HepG2 (cell line): ENCODE results near the gene SH3BP5. TPM values are rescaled to one million over a fixed set of nuclear protein-coding genes. Genes with fewer than 3 reads are reported as not detected.

Experiments used
- ATAC-seq: fragments of 200-7000 bp; cut with Tn5 transposase; 3 replicates; pipeline ENCODE4 v1.9.1; 2020; ENCODE audit warnings: mild to moderate bottlenecking, moderate library complexity
- BruUV-seq: library from RNA; stranded (reverse); fragments of 400-500 nt; replicated peaks from 2 replicates; lab custom pipeline; 2021; lab: Mats Ljungman, UMichigan
- CTCF ChIA-PET: fragments of 300-600 bp; formaldehyde crosslinking; extraction: SDS; loops from one replicate; lab custom pipeline; 2021; ENCODE audit warnings: low total read pairs, inconsistent platforms, low intra/inter-chr PET ratio; lab: Yijun Ruan, JAX
- POLR2A ChIA-PET: fragments of 350-600 bp; sonication (Branson Sonifier 250); formaldehyde crosslinking; loops from one replicate; lab custom pipeline; 2020; ENCODE audit warnings: antibody characterized with exemption, inconsistent platforms; lab: Yijun Ruan, JAX
- DNase-seq: peaks from one replicate; pipeline ENCODE4 v3.0.0-alpha.2; 2015; ENCODE audit warnings: low spot score
- FAIRE-seq: peaks from 3 replicates; lab custom pipeline; 2011; peaks lifted over from hg19 to GRCh38; lab: Jason Lieb, UNC
- H2AFZ ChIP-seq: one replicate; pipeline ENCODE4 v1.6.1; 2011; ENCODE audit warnings: low read length, inconsistent platforms
- H3K27ac ChIP-seq: fragments of 300-600 bp; 3 replicates; pipeline ENCODE4 v1.8.0; 2011; ENCODE audit warnings: mixed run types, mild to moderate bottlenecking, mixed read lengths, low read length, inconsistent platforms; ENCODE audit not compliant: insufficient read depth; ENCODE audit errors: extremely low read length
- H3K27me3 ChIP-seq, 2 experiments: fragments of 200-600 bp in 1 of 2; 2 replicates in 1 of 2; 3 replicates in 1 of 2; pipeline versions ENCODE4 v1.6.0 to v1.8.0; 2011; ENCODE audit warnings: low read length in 2 of 2, mild to moderate bottlenecking in 2 of 2, moderate library complexity in 2 of 2, inconsistent platforms in 1 of 2; ENCODE audit not compliant: insufficient read depth in 2 of 2, control insufficient read depth in 1 of 2
- H3K36me3 ChIP-seq, 2 experiments: fragments of 200-600 bp in 1 of 2; replicated peaks in 1 of 2; 2 replicates in 1 of 2; 3 replicates in 1 of 2; pipeline versions ENCODE4 v1.5.1 to v1.8.0; 2011; ENCODE audit warnings: low read length in 2 of 2, inconsistent platforms in 1 of 2; ENCODE audit not compliant: insufficient read depth in 2 of 2, control insufficient read depth in 1 of 2
- H3K4me1 ChIP-seq: 2 replicates; pipeline ENCODE4 v1.5.1; 2012; ENCODE audit warnings: low read length, inconsistent platforms; ENCODE audit not compliant: insufficient read depth
- H3K4me2 ChIP-seq: 2 replicates; pipeline ENCODE4 v1.6.0; 2011; ENCODE audit warnings: low read depth, low read length, inconsistent platforms
- H3K4me3 ChIP-seq, 3 experiments: fragments of 200-600 bp in 1 of 3; sonication (generic), shearing (Covaris generic) in 1 of 3; replicated peaks in 1 of 3; 2 replicates each; pipeline ENCODE4 v1.5.1; 2011 to 2016; ENCODE audit warnings: low read length in 3 of 3, inconsistent platforms in 2 of 3, low read depth in 2 of 3, mild to moderate bottlenecking in 2 of 3, control low read depth in 1 of 3, mixed read lengths in 1 of 3; ENCODE audit not compliant: insufficient read depth in 1 of 3
- H3K79me2 ChIP-seq: one replicate; pipeline ENCODE4 v1.6.1; 2011; ENCODE audit warnings: low read length, inconsistent platforms; ENCODE audit not compliant: insufficient read depth
- H3K9ac ChIP-seq: 2 replicates; pipeline ENCODE4 v1.6.0; 2011; ENCODE audit warnings: mild to moderate bottlenecking, low read depth, low read length, inconsistent platforms; ENCODE audit not compliant: insufficient read depth
- H3K9me3 ChIP-seq: 2 replicates; pipeline ENCODE4 v1.5.1; 2012; ENCODE audit warnings: mild to moderate bottlenecking, low read length
- H4K20me1 ChIP-seq: 2 replicates; pipeline ENCODE4 v1.6.0; 2011; ENCODE audit warnings: inconsistent platforms, mild to moderate bottlenecking, low read length, moderate library complexity; ENCODE audit not compliant: insufficient read depth
- GATAD2A ChIP-seq: IDR thresholded peaks from 2 replicates; pipeline ENCODE4 v1.6.1; 2016
- LBX2 ChIP-seq: sonication (generic); formaldehyde crosslinking; IDR thresholded peaks from 2 replicates; pipeline ENCODE4 v1.5.0; 2020; ENCODE audit warnings: missing genetic modification reagents, mild to moderate bottlenecking, borderline replicate concordance
- PREB ChIP-seq: sonication (generic); formaldehyde crosslinking; IDR thresholded peaks from 2 replicates; pipeline ENCODE4 v1.4.0; 2020; ENCODE audit warnings: missing genetic modification reagents
- ZC3H4 ChIP-seq: sonication (generic); formaldehyde crosslinking; IDR thresholded peaks from 2 replicates; pipeline ENCODE4 v1.4.0; 2020; ENCODE audit warnings: missing genetic modification reagents, borderline replicate concordance
- ZNF383 ChIP-seq: sonication (generic); formaldehyde crosslinking; IDR thresholded peaks from 2 replicates; pipeline ENCODE4 v1.4.0; 2020; ENCODE audit warnings: missing genetic modification reagents, mild to moderate bottlenecking, borderline replicate concordance
- ZNF512B ChIP-seq: sonication (generic); formaldehyde crosslinking; IDR thresholded peaks from 2 replicates; pipeline ENCODE4 v1.5.1; 2020; ENCODE audit warnings: missing genetic modification reagents, mild to moderate bottlenecking, borderline replicate concordance
- WGBS: methylation state at CpG from one replicate; pipeline ENCODE4 v1.1.6; 2017; ENCODE audit warnings: low lambda C conversion rate; 5-methylcytosine and 5-hydroxymethylcytosine counted together
- in situ Hi-C: cut with HindIII; loops from 2 replicates; pipeline ENCODE4 v1.10.0; 2017; ENCODE audit warnings: low pct_unique_long_range_greater_than_20kb; ENCODE audit not compliant: extremely low pct_ligation_motif_present
- intact Hi-C: fragments of 100-400 bp; cut with micrococcal nuclease; formaldehyde crosslinking; loops from one replicate; pipeline ENCODE4 v1.10.0; 2022; ENCODE audit not compliant: unreplicated experiment
- polyA plus RNA-seq, 8 experiments: library from polyadenylated mRNA; depleted of rRNA in 3 of 8; stranded (reverse) in 7 of 8; unstranded in 1 of 8; fragments of >200 nt; fragmentation: Illumina TruSeq in 4 of 8; extraction: Trizol in 4 of 8; gene quantifications; 2 replicates each; pipeline versions ENCODE4 v1.2.1 to v1.2.3, GENCODE V29; 2011 to 2016; ENCODE audit warnings: low read depth in 4 of 8, missing spikeins in 1 of 8, mixed read lengths in 1 of 8; ENCODE audit not compliant: insufficient read depth in 1 of 8
- total RNA-seq, 5 experiments: library from RNA; depleted of rRNA; stranded (reverse); fragments of >200 nt; fragmentation: Illumina TruSeq; extraction: Trizol; gene quantifications; 2 replicates each; pipeline ENCODE4 v1.2.3, GENCODE V29; 2016; ENCODE audit warnings: low read depth in 1 of 5

Gene SH3BP5
- total and polyA plus RNA-seq, 2 of the 13 experiments (the other 11 are each of a cell fraction or from before 2014, with no cell fraction given), result 0.09 to 0.16 TPM

- ATAC-seq, result no peak
- H3K4me3 ChIP-seq, result no peak overlapping the region
- no peak for DNase-seq
- CTCF ChIA-PET, result no interaction called here
- BruUV-seq, result no TSS peak
- 0% methylated on average over 1 of the region's 1 CpG for WGBS
- no peaks in the 10 kb centered on the region for H3K9me3 ChIP-seq
- no peak overlapping the region for H3K4me2 ChIP-seq
- no peaks in the 10 kb centered on the region for H4K20me1 ChIP-seq
- TF ChIP-seq LBX2 (CRISPR knock-in tag) (no peak), ZNF512B (CRISPR knock-in tag) (no peak), PREB (no peak), GATAD2A (CRISPR knock-in tag) (no peak), ZNF383 (CRISPR knock-in tag) (no peak), ZC3H4 (CRISPR knock-in tag) (no peak)
- TF ChIP-seq, all 625 proteins: peak for 0
- Histone ChIP-seq H2AFZ (no peak overlapping the region), H3K9ac (no peak overlapping the region), H3K27me3 (peaks cover 0 to 3% of the 10 kb centered on the region in 2 experiments; a peak in 1 of 5 replicates), H3K27ac (no peak overlapping the region), H3K79me2 (no peaks in the 10 kb centered on the region), H3K4me1 (peaks cover 7% of the 10 kb centered on the region; the same call in 1 of the 2 replicates), H3K36me3 (no peaks in the 10 kb centered on the region)
- intact Hi-C loops, result no loop called here
- in situ Hi-C loops, result no loop called here
- FAIRE-seq, result no peak
- POLR2A ChIA-PET, result no interaction called here
These were observed 15.9 kb upstream of the SH3BP5 start for GRCh38 chr3:15348246-15348645.
